ENCODE measurements around the gene PRSS21.

Gene PRSS21
- 0.35 to 0.97 (median 0.78) reads per million in 3 donors for total RNA-seq

- H3K27me3 ChIP-seq (replicated peaks; ENCODE audit: control insufficient read depth, insufficient read depth, low read length, poor library complexity, severe bottlenecking) = peaks cover 3% of the 10 kb centered on the region
- no peak within 1 kb of the TSS for H3K27ac ChIP-seq (ENCODE audit: insufficient read depth, low read length, poor library complexity, severe bottlenecking)
- H3K36me3 ChIP-seq (ENCODE audit: control insufficient read depth, insufficient read depth, low read length) = no peaks in the 10 kb centered on the region
- H3K4me3 ChIP-seq (ENCODE audit: insufficient read depth, low read depth, low read length, poor library complexity, severe bottlenecking) = no peak within 1 kb of the TSS
- no peaks in the 10 kb centered on the region for H3K9me3 ChIP-seq (ENCODE audit: control insufficient read depth, low read length)
- H3K4me1 ChIP-seq (ENCODE audit: control insufficient read depth, insufficient read depth, low read length, poor library complexity, severe bottlenecking) = no peaks in the 10 kb centered on the region
- peak in 1 of 3 donors; percentile 4 for DNase-seq
These were observed at the start of gene PRSS21 for GRCh38 chr16:2816751-2817339. Gene PRSS21 (plus strand): TSS chr16:2817237. CDS start chr16:2817269, 32 bp downstream.

GRCh38 chr16:2767891-2768290, 49.1 kb upstream of the PRSS21 start:
- Histone ChIP-seq H3K4me1 (ENCODE audit: control insufficient read depth, insufficient read depth, low read length, poor library complexity, severe bottlenecking) (no peaks in the 10 kb centered on the region), H3K36me3 (ENCODE audit: control insufficient read depth, insufficient read depth, low read length) (peaks cover 96% of the 10 kb centered on the region), H3K4me3 (ENCODE audit: insufficient read depth, low read depth, low read length, poor library complexity, severe bottlenecking) (no peak overlapping the region), H3K27ac (ENCODE audit: insufficient read depth, low read length, poor library complexity, severe bottlenecking) (no peak overlapping the region), H3K27me3 (replicated peaks; ENCODE audit: control insufficient read depth, insufficient read depth, low read length, poor library complexity, severe bottlenecking) (no peaks in the 10 kb centered on the region), H3K9me3 (ENCODE audit: control insufficient read depth, low read length) (no peaks in the 10 kb centered on the region)
- DNase-seq = no peak

GRCh38 chr16:2768403-2769089, 48.5 kb upstream of the PRSS21 start:
- H3K4me3 ChIP-seq (ENCODE audit: insufficient read depth, low read depth, low read length, poor library complexity, severe bottlenecking) = no peak overlapping the region
- no peaks in the 10 kb centered on the region for H3K9me3 ChIP-seq (ENCODE audit: control insufficient read depth, low read length)
- H3K36me3 ChIP-seq (ENCODE audit: control insufficient read depth, insufficient read depth, low read length) = peaks cover 96% of the 10 kb centered on the region
- no peaks in the 10 kb centered on the region for H3K4me1 ChIP-seq (ENCODE audit: control insufficient read depth, insufficient read depth, low read length, poor library complexity, severe bottlenecking)
- no peak for DNase-seq
- H3K27me3 ChIP-seq (replicated peaks; ENCODE audit: control insufficient read depth, insufficient read depth, low read length, poor library complexity, severe bottlenecking) = no peaks in the 10 kb centered on the region
- H3K27ac ChIP-seq (ENCODE audit: insufficient read depth, low read length, poor library complexity, severe bottlenecking) = no peak overlapping the region

GRCh38 chr16:2769100-2769529, 47.9 kb upstream of the PRSS21 start:
- Histone ChIP-seq H3K4me3 (ENCODE audit: insufficient read depth, low read depth, low read length, poor library complexity, severe bottlenecking) (no peak overlapping the region), H3K9me3 (ENCODE audit: control insufficient read depth, low read length) (no peaks in the 10 kb centered on the region), H3K36me3 (ENCODE audit: control insufficient read depth, insufficient read depth, low read length) (peaks cover 95% of the 10 kb centered on the region), H3K27me3 (replicated peaks; ENCODE audit: control insufficient read depth, insufficient read depth, low read length, poor library complexity, severe bottlenecking) (no peaks in the 10 kb centered on the region), H3K4me1 (ENCODE audit: control insufficient read depth, insufficient read depth, low read length, poor library complexity, severe bottlenecking) (no peaks in the 10 kb centered on the region), H3K27ac (ENCODE audit: insufficient read depth, low read length, poor library complexity, severe bottlenecking) (no peak overlapping the region)
- no peak for DNase-seq

- Histone ChIP-seq H3K36me3 (ENCODE audit: control insufficient read depth, insufficient read depth, low read length) (peaks cover 89% of the 10 kb centered on the region), H3K9me3 (ENCODE audit: control insufficient read depth, low read length) (no peaks in the 10 kb centered on the region), H3K4me1 (ENCODE audit: control insufficient read depth, insufficient read depth, low read length, poor library complexity, severe bottlenecking) (no peaks in the 10 kb centered on the region), H3K27ac (ENCODE audit: insufficient read depth, low read length, poor library complexity, severe bottlenecking) (no peak overlapping the region), H3K4me3 (ENCODE audit: insufficient read depth, low read depth, low read length, poor library complexity, severe bottlenecking) (no peak overlapping the region), H3K27me3 (replicated peaks; ENCODE audit: control insufficient read depth, insufficient read depth, low read length, poor library complexity, severe bottlenecking) (no peaks in the 10 kb centered on the region)
- DNase-seq = no peak
These were observed 47.4 kb upstream of the PRSS21 start for GRCh38 chr16:2769675-2770056.

- peaks cover 4% of the 10 kb centered on the region for H3K4me1 ChIP-seq (ENCODE audit: control insufficient read depth, insufficient read depth, low read length, poor library complexity, severe bottlenecking)
- no peak overlapping the region for H3K4me3 ChIP-seq (ENCODE audit: insufficient read depth, low read depth, low read length, poor library complexity, severe bottlenecking)
- no peaks in the 10 kb centered on the region for H3K27me3 ChIP-seq (replicated peaks; ENCODE audit: control insufficient read depth, insufficient read depth, low read length, poor library complexity, severe bottlenecking)
- no peak for DNase-seq
- H3K9me3 ChIP-seq (ENCODE audit: control insufficient read depth, low read length) = no peaks in the 10 kb centered on the region
- peaks cover 83% of the 10 kb centered on the region for H3K36me3 ChIP-seq (ENCODE audit: control insufficient read depth, insufficient read depth, low read length)
- peak overlapping the region; percentile 5 for H3K27ac ChIP-seq (ENCODE audit: insufficient read depth, low read length, poor library complexity, severe bottlenecking)
These were observed 46.7 kb upstream of the PRSS21 start for GRCh38 chr16:2770057-2770951.

GRCh38 chr16:2771496-2772402, 45.3 kb upstream of the PRSS21 start:
- no peaks in the 10 kb centered on the region for H3K27me3 ChIP-seq (replicated peaks; ENCODE audit: control insufficient read depth, insufficient read depth, low read length, poor library complexity, severe bottlenecking)
- no peak for DNase-seq
- peaks cover 14% of the 10 kb centered on the region for H3K4me1 ChIP-seq (ENCODE audit: control insufficient read depth, insufficient read depth, low read length, poor library complexity, severe bottlenecking)
- no peak overlapping the region for H3K27ac ChIP-seq (ENCODE audit: insufficient read depth, low read length, poor library complexity, severe bottlenecking)
- H3K4me3 ChIP-seq (ENCODE audit: insufficient read depth, low read depth, low read length, poor library complexity, severe bottlenecking) = no peak overlapping the region
- H3K36me3 ChIP-seq (ENCODE audit: control insufficient read depth, insufficient read depth, low read length) = peaks cover 68% of the 10 kb centered on the region
- no peaks in the 10 kb centered on the region for H3K9me3 ChIP-seq (ENCODE audit: control insufficient read depth, low read length)

GRCh38 chr16:2773188-2773968, 43.7 kb upstream of the PRSS21 start:
- no peak overlapping the region for H3K27ac ChIP-seq (ENCODE audit: insufficient read depth, low read length, poor library complexity, severe bottlenecking)
- H3K4me1 ChIP-seq (ENCODE audit: control insufficient read depth, insufficient read depth, low read length, poor library complexity, severe bottlenecking) = peaks cover 17% of the 10 kb centered on the region

More at GRCh38 chr16:2773188-2773968, 43.7 kb upstream of the PRSS21 start:
- no peak for DNase-seq
- no peak overlapping the region for H3K4me3 ChIP-seq (ENCODE audit: insufficient read depth, low read depth, low read length, poor library complexity, severe bottlenecking)
- no peaks in the 10 kb centered on the region for H3K27me3 ChIP-seq (replicated peaks; ENCODE audit: control insufficient read depth, insufficient read depth, low read length, poor library complexity, severe bottlenecking)
- peaks cover 52% of the 10 kb centered on the region for H3K36me3 ChIP-seq (ENCODE audit: control insufficient read depth, insufficient read depth, low read length)
- no peaks in the 10 kb centered on the region for H3K9me3 ChIP-seq (ENCODE audit: control insufficient read depth, low read length)
